GM13977 (cell line): ENCODE measurements around the gene ADIPOR2.

ENCODE experiments used
- DNase-seq: peaks from one replicate; pipeline ENCODE4 v3.0.0; 2012; ENCODE audit warnings: low spot score
- CTCF ChIP-seq: IDR thresholded peaks from 2 replicates; pipeline ENCODE4 v1.5.1; 2012; ENCODE audit warnings: mild to moderate bottlenecking, control low read depth; ENCODE audit not compliant: insufficient read depth; ENCODE audit errors: extremely low read depth, missing control alignments
- in situ Hi-C: fragments of 300-500 bp; cut with MboI; formaldehyde crosslinking; loops from one replicate; pipeline ENCODE4 v1.12.0; 2022; ENCODE audit warnings: low sequenced_read_pairs, low pct_unique_long_range_greater_than_20kb, mixed read lengths, inconsistent platforms; ENCODE audit not compliant: unreplicated experiment

The ADIPOR2 gene

GRCh38 chr12:1663440-1664132, 27.3 kb upstream of the ADIPOR2 start:
- TF ChIP-seq CTCF, result no peak
- no peak for DNase-seq
- in situ Hi-C loops, result no loop called here

- no peak for DNase-seq
- in situ Hi-C loops, result no loop called here
- TF ChIP-seq CTCF, result no peak
These were observed 25.5 kb upstream of the ADIPOR2 start for GRCh38 chr12:1665366-1665765.

GRCh38 chr12:1666215-1666614, 24.7 kb upstream of the ADIPOR2 start:
- TF ChIP-seq CTCF, result no peak
- DNase-seq, result no peak
- in situ Hi-C loops, result no loop called here

- DNase-seq, result no peak
- in situ Hi-C loops, result no loop called here
- TF ChIP-seq CTCF, result no peak
These were observed 24.1 kb upstream of the ADIPOR2 start for GRCh38 chr12:1666685-1667162.

GRCh38 chr12:1668833-1669543, 21.9 kb upstream of the ADIPOR2 start:
- TF ChIP-seq CTCF, result no peak
- no peak for DNase-seq
- in situ Hi-C loops, result no loop called here

- TF ChIP-seq CTCF, result no peak
- in situ Hi-C loops, result no loop called here
- no peak for DNase-seq
These were observed 20.3 kb upstream of the ADIPOR2 start for GRCh38 chr12:1670358-1671268.
